GM13977 (cell line): Measurements from ENCODE around the gene CCDC12.

Source experiments
- DNase-seq: peaks from one replicate; pipeline ENCODE4 v3.0.0; 2012; ENCODE audit warnings: low spot score
- in situ Hi-C: fragments of 300-500 bp; cut with MboI; formaldehyde crosslinking; loops from one replicate; pipeline ENCODE4 v1.12.0; 2022; ENCODE audit warnings: low sequenced_read_pairs, low pct_unique_long_range_greater_than_20kb, mixed read lengths, inconsistent platforms; ENCODE audit not compliant: unreplicated experiment
- TF ChIP-seq, protein P1 (sequence below): IDR thresholded peaks from 2 replicates; pipeline ENCODE4 v1.5.1; 2012; ENCODE audit warnings: mild to moderate bottlenecking, control low read depth; ENCODE audit not compliant: insufficient read depth; ENCODE audit errors: extremely low read depth, missing control alignments

CCDC12 gene

DNA sequence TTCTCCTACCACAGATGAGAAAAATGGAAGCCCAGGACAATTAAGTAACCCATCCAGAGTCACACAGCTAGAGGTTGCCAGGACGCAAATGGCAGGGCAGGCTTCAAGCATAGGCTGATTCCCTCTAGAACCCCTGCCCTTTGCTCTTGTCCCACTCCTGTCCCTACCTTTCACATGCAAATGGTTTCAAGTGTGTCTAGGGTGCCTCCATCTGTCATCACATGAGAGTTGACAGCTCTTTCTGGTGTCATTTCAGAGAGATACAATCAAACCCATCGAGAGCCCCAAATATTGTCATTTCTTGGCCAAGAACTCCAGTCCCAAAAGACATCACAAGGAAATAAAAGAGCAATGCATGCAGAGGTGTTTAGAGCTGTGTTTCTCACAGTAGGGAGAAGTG lies 23.7 kb downstream of the CCDC12 start:
- no peak for DNase-seq
- in situ Hi-C loops: no loop called here
- TF ChIP-seq, protein P1, sequence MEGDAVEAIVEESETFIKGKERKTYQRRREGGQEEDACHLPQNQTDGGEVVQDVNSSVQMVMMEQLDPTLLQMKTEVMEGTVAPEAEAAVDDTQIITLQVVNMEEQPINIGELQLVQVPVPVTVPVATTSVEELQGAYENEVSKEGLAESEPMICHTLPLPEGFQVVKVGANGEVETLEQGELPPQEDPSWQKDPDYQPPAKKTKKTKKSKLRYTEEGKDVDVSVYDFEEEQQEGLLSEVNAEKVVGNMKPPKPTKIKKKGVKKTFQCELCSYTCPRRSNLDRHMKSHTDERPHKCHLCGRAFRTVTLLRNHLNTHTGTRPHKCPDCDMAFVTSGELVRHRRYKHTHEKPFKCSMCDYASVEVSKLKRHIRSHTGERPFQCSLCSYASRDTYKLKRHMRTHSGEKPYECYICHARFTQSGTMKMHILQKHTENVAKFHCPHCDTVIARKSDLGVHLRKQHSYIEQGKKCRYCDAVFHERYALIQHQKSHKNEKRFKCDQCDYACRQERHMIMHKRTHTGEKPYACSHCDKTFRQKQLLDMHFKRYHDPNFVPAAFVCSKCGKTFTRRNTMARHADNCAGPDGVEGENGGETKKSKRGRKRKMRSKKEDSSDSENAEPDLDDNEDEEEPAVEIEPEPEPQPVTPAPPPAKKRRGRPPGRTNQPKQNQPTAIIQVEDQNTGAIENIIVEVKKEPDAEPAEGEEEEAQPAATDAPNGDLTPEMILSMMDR: no peak

DNA sequence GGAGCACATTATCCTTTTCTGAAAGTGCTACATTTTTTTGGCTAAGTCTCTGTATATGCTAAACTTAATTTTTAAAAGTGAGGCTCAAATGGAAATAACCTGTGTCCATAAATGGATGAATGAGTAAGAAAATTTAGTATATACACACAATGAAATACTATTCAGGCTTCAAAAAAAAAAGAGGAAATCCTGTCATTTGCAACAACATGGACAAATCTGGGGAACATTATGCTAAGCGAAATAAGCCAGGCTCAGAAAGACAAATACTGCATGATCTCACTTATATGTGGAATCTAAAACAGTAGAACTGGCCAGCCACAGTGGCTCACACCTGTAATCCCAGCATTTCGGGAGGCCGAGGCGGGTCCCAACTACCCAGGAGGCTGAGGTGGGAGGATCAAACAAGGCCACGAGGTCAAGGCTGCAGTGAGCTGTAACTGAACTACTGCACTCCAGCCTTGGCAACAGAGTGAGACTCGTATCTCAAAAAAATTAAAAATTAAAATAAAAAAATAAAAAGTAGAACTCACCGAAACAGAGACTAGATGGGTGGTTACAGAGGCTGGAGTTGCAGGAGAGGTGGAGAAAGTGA lies 25.8 kb downstream of the CCDC12 start:
- in situ Hi-C loops: no loop called here
- no peak for DNase-seq
- TF ChIP-seq, protein P1: no peak

DNA sequence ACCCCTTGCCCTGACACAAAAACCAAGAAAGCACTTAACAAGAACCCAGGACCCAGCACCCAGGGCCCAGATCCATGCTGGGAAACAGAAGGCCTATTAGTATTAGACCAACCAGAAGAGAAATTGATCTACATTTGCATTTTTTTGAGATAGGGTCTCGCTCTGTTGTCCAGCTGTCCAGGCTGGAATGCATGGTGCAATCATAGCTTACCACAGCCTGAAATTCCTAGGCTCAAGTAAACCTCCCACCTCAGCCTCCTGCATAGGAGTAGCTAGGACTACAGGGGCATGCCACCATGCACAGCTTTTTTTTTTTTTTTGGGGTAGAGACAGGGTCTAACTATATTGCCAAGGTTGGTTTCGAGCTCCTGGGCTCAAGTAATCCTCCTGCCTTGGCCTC lies 26.4 kb downstream of the CCDC12 start:
- TF ChIP-seq, protein P1: no peak
- in situ Hi-C loops: no loop called here
- DNase-seq: no peak

DNA sequence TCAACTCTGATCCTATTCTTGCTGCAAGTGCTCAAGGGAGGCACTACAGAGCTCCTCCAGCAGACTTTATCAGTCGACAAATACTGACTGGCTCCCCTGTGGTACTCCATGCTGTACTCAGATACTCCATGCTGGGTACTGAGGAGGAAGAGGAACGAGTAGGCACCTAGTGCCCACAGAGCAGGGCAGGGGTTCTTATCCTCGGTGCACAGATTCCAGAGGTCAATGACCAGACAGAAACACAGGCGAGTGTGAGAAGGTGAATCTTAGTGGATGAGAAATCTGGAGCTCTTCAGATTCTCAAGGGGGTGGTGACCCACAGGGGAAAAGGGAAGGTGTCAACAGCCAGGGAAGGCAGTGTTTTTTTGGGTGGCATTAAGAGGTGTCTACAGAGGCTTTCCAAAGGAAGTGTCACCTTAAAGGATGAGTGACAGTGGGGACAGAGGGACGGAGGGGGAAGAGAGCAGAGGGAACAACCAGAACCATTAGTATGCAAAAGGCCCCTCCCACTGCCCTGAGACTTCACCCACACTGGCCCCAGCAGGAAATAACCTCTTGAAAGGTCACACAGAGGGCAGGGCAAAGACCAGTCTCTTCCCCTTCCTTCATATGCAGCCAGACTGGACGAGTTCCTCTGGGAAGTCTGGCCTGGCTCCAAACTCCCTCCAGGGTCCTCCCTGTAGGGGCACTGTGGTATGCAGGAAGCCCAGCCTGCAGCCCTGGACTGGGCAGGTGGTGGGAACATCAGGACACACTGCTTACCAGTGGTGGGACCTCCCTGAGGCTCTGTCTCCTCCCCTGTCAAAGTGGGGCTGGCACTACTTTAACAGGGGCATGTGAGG lies 27.5 kb downstream of the CCDC12 start:
- TF ChIP-seq, protein P1: no peak
- in situ Hi-C loops: no loop called here
- DNase-seq: no peak

DNA sequence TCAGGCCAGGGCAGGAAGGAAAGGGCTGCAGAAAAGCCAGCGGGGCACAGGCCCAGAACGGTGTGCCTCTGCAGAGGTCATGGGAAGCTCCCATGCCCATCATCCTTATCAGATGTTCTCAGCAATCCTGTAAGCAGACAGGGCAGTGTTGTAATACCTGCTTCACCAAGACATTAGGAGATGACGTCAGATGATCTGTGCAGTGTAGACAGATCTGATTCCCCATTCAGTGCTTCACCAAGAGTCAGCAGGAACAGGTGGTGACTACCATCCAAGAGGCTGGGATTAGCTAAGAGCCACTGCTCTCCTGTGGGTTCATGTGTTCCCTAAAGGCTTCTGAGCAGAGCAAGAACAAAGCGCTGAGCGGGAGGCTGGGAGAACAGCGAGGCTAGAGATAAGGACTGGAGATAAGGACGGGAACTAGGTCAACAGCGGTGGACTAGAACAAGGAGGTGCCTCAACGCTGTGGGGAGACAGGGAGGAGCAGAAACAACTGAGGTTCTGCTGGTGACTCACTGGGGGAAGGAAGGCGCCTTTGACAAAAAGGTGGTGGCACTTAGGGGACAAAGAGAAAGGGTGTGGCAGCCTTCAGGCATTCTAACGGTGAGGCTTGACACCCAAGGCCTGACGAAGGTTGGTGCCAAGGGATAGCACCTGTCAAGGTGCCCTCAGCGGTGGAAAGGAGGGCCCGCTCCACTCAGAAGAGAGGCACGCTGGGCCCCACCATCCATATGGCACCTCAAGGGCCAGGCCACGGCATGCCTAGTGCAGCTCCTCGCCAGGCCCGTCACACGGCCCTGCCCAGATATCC lies 28.4 kb downstream of the CCDC12 start:
- no peak for DNase-seq
- in situ Hi-C loops: no loop called here

DNA sequence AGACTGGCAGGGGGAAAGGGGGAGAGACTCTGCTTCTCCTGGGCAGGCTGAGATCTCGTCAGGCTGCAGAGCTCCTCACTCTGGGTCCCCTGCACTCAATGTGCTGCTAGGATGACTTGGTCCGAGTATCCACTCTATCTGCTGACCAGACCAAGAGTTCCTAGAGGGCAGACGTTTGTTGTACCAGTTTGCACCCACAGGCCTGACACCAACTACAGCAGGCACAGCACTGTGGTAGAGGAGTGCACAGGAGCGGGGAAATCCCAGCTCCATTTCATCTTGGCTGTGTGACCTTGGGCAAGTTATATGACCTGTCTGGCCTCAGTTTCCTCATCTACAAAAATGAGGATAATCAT lies 29.0 kb downstream of the CCDC12 start:
- in situ Hi-C loops: no loop called here
- no peak for DNase-seq
- TF ChIP-seq, protein P1: no peak

More for the DNA sequence above, 28.4 kb downstream of the CCDC12 start:
- TF ChIP-seq, protein P1: no peak
